CD4-positive, alpha-beta T cell treated with Interleukin-17A for 4 hours (primary cell): ENCODE measurements around the gene ATP6V0B.

Experiments
- DNase-seq: peaks from one replicate; pipeline ENCODE4 v3.0.0-alpha.2; 2020; ENCODE audit warnings: mixed read lengths

The ATP6V0B gene

DNA sequence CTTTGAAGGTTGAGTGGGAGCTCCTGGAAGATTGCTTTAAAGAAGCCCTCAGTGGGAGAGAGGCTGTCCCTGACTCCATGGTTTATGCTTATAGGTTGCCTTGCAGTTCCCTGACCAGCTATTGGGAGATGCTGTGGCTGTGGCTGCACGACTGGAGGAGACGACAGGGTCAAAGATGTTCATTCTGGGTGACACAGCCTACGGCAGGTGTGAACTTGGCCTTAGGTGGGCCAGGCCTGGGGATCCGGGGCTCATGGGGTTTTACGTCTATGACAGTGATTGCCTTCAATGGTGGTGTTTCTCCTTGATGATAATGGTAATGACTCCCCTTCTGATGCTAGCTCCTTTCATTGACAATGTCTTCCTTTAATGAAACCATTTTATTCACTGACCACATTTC is 4.3 kb upstream of the ATP6V0B start:
- DNase-seq = no peak

DNA sequence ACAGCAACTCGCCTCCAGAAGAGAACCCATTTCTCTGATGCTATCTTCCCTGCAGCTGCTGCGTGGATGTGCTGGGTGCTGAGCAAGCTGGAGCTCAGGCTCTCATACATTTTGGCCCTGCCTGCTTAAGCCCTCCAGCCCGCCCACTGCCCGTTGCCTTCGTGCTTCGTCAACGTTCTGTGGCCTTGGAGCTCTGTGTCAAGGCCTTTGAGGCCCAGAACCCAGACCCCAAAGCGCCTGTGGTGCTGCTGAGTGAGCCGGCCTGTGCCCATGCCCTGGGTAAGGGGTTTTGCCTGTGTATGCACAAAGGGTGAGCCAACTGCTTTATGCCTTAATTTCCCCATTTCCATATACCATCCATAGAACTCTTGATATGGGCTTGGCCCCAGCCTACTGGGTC is 3.8 kb upstream of the ATP6V0B start:
- no peak for DNase-seq

DNA sequence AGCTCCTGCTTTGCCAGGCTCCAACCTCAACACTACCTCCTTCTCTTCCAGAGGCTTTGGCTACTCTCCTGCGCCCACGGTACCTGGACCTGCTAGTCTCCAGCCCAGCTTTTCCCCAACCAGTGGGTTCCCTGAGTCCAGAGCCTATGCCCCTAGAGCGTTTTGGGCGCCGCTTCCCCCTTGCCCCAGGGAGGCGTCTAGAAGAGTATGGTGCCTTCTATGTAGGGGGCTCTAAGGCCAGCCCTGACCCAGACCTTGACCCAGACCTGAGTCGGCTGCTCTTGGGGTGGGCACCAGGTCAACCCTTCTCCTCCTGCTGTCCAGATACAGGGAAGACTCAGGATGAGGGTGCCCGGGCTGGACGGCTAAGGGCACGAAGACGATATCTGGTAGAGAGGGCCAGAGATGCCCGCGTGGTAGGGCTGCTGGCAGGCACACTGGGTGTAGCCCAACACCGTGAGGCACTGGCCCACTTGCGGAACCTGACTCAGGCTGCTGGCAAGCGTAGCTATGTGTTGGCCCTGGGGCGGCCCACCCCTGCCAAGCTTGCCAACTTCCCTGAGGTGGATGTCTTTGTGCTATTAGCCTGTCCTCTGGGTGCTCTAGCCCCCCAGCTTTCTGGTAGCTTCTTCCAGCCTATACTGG is 3.3 kb upstream of the ATP6V0B start:
- DNase-seq = no peak

DNA sequence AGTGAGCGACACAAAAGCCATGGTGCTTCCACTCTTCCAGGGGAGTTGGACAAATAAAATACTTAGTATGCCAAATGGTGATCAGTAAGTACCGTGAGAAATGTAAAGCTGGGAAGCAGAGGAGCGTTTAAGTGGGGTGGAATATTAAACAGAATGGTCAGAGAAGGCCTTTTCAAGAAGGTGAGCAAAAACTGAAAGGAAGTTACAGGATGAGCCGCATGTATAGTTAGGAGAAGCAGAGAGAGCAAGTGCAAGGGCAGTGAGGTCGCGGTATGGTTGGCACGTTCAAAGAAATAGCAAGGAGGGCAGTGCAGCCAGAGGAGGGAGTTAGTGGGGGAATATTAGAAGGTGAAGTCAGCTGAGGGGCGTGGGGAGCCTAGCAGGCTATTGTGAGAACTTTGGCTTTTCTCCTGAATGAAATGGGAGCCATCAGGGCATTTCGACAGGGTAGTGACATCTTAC is 748 bp upstream of the ATP6V0B start:
- no peak for DNase-seq

DNA sequence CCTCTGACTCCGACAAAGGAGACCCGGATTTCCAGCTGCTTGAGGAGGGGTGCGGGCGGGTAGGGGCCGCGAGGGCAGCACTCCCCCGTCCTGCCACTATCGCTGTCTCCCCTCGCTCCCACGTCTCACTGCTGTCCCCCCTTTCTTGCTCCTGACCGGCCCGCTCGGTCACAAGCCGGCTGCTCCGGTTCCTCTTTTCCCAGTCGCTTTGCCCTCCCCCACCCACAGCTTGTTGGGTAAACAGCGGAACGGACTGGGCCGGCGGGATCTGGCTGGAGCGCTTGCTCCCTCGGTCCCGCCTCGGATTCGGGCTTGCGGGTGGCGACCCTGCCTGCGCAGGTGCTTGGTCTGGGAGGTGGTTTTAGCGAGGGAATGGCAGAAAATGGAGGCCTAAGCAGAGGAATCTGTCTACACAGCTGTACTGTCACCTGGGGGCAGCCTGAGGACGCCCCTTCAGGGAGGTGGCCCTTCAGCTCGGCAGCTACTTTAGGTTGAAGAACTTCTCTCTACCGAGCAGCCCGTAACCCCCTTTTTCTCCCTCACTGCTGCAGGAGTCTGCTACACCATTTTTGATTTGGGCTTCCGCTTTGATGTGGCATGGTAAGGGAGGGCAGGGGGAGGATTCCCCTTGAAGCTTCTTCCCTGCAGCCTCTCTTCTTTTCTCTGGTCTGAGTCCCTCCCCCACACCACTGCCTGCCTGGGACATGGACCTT is 645 bp downstream of the ATP6V0B start:
- peak; percentile 59 for DNase-seq

DNA sequence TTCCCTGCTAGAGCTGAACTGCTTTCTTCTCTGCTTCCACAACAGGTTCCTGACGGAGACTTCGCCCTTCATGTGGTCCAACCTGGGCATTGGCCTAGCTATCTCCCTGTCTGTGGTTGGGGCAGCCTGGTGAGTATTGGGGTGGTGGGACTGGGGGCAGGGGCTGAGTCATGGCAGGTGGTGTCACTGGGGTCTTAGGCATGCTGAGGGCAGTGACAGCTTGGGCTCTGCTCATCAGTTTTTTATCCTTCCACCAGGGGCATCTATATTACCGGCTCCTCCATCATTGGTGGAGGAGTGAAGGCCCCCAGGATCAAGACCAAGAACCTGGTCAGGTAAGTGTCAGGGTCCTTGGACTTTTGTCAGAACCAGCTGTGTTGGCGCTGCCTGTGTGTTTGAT is 1.3 kb downstream of the ATP6V0B start:
- DNase-seq = no peak

DNA sequence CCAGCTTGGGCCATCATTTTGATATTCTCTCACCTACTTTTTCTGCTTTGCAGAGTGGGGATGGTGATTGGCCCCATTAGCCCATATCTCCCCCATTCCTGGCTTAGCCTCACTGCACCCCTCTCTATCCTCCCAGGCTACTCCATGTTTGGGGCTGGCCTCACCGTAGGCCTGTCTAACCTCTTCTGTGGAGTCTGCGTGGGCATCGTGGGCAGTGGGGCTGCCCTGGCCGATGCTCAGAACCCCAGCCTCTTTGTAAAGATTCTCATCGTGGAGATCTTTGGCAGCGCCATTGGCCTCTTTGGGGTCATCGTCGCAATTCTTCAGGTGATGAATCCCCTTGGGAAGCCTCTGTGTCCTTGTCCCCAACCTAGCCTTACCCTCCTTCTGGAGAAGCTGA is 2.1 kb downstream of the ATP6V0B start:
- no peak for DNase-seq

DNA sequence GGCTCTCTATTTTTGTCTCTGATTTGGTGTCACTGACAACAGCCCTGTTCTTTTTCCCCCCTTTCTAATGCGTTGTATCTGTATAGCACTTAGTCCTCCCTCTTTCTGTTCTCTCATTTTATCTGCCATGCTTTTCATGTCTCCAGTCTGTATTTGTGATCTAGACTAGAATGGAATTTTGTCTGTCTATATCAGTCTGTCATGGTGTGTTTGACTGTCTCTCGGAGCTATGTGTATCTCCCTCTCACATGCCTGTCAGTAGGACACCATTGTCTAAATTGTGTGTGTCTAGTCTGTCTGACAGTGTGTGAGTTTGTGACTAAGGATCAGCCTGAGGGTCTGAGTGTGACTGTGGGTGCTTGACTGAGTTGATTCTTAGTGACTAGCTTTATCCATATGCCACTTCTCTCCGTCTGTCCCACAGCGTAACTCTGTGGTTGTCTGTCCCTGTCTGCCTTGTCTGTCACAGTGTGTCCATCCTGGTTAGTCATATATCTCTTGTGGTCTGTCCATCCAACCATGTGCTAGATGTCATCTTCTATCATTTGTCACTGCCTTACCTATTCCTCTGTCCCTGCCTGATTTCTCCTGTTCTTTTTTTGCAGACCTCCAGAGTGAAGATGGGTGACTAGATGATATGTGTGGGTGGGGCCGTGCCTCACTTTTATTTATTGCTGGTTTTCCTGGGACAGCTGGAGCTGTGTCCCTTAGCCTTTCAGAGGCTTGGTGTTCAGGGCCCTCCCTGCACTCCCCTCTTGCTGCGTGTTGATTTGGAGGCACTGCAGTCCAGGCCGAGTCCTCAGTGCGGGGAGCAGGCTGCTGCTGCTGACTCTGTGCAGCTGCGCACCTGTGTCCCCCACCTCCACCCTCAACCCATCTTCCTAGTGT is 2.9 kb downstream of the ATP6V0B start:
- no peak for DNase-seq

DNA sequence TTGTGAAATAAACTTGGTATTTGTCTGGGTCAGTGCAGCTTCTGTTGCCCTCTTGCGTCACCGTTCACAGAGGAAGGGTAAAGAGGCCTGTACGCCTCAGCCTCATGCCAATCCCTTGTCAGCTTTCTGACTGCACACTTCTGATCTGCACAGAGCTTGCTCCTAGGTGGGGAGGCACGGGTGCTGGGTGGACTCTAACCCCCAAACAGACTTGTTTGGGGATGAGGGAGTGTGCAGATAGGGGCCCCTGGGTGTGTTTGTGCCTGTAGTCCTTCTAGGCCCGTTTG is 3.4 kb downstream of the ATP6V0B start:
- DNase-seq = no peak

DNA sequence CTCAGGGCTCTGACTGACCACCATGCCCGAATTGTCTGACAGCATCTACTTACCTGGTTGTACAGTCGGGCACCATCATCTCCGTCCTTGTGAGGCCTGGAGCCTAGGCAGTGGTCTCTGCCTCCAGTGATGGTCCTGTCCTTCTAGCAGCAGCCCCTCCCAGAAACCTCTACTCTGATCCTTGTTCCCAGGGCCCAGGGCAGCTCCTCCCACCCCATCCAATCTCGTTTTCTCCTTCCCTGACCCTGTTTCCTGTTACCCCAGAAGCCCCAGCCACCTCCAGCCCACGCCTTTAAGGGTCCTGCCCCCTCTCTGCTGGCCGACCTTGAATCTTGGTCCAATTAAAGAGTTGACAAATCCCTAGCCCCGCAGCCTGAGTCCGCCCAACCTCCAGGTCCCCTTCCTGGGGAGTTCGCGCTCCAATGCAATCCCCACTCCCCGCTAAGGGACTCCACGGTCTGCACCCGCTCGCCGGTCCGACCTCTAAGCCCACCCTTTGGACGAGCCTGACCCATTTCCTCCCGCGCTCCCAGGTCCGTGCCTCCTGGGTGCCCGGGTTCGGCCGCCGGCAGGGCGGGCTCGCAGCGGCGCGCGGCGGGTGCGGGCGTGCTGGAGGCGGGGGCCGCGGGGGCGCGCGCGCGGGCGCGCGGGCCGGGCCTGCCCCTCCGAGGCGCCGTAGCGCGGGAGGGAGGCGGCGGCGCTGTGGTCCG is 3.9 kb downstream of the ATP6V0B start, which contains the start of gene B4GALT2:
B4GALT2 (plus strand) TSS at position 660 of the 710 bp plus-strand sequence. CDS start 1,951 bp downstream, outside the sequence.
- DNase-seq = peak; percentile 29

DNA sequence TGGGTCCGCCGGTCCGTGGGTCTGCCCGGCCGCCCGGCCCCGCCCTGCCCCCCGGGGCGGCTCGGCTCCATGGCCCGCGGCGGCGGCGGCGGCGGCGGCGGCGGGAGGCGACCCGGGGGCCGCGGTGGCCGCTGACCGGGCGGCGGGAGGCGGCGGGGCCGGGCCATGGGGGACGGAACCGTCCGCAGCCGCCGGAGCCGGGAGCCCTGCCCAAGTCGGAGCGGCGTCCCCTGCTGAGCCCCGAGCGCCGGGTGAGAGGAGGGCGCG is 4.4 kb downstream of the ATP6V0B start:
- no peak for DNase-seq

DNA sequence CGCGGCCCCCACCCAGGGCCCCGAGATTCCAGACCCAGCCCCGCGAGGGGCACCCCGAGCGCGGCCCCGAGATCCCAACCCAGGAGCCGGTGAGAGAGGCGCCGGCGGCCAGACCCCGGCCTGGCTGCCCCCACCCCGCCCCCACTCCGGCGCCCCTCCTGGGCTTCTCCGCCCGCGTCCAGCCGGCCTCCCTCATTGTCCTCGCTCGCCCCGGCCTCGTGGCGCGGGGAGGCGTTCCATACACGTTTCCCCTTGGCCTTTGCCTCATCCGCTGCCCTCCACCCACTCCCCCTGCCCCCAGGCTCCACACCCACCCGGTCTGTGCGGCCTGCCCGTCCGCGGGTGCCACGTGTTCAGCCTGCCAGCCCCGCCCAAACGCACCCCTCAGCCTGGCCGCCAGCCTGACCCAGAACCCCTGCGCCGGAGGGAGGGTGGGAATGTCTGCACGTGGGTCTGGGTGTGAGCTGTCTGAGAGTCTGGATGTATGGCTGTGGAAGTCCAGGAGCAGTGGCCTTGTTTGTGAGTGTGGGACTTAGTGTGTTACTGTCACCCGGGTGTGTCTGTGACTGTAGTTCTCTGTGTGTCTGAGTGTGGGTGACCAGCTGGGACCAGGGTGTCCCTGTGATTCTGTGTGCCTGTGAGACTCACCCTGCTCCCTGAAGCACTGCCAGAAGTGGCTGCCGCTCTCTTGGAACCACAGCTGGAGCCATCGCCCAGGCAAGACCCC is 4.9 kb downstream of the ATP6V0B start:
- DNase-seq = peak; percentile 11

DNA sequence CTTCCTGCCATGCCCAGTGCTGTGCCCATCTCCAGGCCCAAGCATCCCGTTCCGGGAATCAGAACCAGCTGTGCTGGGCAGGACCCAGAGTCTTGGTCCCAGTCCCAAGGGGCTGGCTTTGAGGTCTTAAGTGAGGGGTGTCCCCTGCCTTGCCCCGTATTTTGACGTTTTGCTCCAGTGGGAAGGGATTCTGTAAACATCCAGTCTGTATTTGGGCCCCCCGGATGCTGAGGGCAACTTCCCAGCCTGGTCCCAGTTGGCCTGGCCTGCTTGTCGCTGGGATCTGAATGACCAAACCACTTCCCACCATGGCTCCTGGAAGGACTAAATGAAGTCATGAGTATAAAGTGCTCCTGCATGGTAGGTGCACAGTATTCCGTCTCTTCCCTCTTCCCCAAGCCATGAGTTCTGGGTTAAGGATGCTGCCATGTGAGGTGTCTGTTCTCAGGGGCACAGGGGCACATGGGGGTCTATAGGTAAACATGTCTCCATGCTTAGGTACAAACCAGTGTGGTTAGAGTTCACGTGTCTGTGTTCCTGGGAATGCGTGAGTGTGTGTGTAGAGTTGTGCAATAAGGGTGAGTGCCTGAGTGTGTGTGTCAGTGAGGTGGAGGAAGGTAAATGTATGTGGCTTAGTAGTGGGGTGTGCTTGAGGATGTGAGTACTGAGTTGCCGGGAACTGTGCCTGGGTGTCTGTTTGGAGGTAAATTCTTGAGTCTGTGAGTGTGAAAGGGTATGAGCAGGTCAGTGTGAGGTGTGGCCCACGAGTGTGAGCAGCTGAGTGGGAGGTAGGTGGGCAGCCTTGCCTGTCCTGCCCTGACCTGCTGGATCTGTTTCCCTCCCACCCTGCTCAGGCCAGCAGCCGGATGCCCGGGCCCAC is 5.7 kb downstream of the ATP6V0B start:
- DNase-seq = no peak

DNA sequence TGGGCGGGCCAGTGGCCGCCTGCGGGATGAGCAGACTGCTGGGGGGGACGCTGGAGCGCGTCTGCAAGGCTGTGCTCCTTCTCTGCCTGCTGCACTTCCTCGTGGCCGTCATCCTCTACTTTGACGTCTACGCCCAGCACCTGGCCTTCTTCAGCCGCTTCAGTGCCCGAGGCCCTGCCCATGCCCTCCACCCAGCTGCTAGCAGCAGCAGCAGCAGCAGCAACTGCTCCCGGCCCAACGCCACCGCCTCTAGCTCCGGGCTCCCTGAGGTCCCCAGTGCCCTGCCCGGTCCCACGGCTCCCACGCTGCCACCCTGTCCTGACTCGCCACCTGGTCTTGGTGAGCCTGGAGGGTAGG is 6.4 kb downstream of the ATP6V0B start:
- DNase-seq = no peak

DNA sequence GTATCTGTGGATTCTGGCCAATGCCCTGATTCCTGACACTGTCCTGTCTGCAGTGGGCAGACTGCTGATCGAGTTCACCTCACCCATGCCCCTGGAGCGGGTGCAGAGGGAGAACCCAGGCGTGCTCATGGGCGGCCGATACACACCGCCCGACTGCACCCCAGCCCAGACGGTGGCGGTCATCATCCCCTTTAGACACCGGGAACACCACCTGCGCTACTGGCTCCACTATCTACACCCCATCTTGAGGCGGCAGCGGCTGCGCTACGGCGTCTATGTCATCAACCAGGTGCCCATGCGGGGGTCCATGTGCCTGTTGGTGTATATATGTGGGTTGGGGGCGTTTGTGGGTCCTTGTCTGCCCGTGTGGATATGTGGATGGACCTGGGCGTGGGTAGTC is 6.9 kb downstream of the ATP6V0B start:
- DNase-seq = no peak

DNA sequence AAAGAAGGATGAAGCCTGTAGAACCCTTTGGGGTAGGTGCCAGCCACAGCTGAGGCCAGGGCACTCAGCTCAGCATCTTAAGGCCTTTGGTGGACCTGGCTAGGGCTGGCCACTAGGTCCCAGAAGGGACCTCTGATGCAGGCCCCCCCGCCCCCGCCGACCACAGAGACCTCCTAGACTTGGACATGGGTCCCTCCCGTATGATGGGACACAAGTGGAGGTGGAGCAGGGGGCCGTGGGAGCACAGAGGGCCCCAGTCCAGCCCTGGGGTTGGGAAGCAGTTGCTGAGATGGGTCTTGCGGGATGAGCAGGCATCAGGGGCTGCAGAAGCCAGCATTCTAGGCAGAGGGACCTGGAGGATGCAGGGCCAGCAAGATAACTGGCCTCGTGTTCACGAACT is 7.5 kb downstream of the ATP6V0B start:
- no peak for DNase-seq

DNA sequence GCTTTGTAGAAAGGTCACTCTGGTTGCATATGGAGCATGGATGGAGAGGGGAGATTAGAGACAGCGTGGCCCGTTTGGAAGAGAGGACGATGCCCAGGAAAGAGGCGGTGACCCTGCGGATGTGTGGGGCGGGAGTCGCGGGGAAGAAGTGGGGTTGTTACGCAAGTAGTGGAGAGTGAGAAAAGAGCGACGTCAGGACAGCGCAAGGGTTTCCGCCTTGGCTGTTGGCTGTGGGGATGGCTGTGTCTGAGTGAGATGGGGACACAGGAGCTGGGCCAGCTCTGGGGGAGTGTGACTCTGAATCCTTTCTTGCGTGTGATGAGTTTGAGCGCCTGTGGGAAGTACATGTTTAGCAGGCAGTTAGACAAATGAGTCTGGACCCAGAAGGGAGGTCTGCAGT is 8.0 kb downstream of the ATP6V0B start:
- DNase-seq = no peak

DNA sequence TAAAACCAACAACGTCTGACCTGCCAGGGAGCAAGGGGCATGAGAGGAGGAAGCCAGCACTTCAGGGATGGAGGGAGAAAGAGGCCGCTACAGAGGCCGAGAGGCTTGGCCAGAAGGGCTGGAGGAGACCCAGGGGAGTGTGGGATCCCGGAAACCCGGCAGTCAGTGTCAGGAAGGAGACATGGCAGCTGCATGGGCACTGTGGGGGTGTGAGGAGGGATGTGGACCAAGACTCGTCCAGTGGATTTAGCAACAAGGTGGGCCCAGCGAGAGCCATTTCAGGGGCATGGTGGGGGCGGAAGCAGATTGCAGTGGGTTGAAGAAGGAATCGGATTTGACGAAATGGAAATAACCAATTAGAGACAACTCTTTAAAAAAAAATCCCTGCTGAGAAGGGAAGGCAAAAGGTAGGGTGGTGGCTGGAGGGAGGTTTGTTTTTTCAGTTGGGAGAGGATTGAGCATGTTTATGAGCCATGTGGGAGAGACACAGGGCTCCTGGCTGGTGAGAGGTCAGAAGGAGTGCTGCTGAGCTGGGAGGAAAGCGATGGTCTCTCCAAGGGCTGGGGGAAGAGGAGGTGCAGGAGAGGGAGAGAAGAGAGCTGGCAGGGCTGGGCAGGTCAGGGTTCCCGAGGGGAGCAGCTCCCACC is 8.6 kb downstream of the ATP6V0B start:
- DNase-seq = no peak

DNA sequence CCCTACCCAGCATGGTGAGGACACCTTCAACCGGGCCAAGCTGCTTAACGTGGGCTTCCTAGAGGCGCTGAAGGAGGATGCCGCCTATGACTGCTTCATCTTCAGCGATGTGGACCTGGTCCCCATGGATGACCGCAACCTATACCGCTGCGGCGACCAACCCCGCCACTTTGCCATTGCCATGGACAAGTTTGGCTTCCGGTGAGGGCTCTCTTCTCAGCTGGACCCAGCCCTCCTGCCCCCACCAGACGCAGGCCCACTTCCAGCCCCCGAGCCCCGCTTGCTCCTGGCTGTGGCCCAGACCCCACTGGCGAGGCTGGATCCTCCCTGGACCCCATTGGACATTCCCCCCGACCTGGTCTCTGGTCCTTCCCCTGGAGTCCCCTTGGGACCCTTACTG is 10.1 kb downstream of the ATP6V0B start:
- no peak for DNase-seq

DNA sequence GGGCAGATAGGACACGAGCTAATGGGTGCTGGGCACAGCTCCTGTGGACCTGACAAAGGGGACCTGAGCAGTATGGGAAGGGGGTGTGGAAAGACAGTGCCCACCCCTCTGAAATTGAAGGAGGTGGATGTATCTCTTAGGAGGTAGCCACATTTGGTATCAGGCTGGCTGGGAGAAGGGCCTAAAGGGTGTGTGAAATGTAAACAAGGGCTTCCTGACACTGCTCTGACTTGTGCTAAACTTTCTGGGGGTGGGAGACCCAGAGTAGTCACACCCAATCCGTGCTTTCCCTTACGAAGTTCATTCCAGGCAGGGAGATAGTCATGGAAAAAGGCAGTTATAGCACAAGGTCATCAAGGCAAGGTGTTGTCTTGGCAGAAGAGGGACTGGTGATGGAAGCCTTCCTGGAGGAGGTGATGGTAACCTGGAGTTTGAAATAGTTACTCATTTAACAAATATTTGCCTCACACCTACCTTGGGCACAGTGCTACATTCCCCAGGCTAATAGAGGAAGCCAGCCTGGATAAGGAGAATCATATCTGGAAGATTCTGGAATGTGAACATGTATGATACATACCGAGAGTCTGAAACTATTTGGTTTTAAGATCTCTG is 11.3 kb downstream of the ATP6V0B start:
- no peak for DNase-seq

DNA sequence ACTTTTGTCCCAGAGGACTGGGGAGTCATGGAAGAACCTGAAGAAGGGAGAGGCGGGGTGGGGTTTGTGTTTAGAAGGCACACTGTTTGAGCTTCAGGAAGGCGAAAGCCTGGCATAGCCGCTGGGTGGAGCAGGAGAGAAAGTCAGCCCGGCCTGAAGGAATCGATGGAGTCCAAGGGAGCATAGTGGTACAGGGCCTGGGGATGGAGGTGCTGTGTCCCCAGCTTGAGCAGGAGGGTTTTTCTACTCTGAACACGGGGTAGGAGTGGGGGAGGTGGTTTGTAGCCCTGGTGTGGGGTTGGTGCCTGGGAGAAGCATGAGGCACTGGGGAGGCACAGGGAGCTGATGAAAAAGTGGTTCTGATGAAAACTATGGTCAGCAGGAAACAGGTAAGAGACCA is 12.0 kb downstream of the ATP6V0B start:
- no peak for DNase-seq
